ENCODE measurements around the gene ARAP2. TPM values are rescaled to one million over a fixed set of nuclear protein-coding genes. Genes with fewer than 3 reads are reported as not detected.

Gene ARAP2
- total RNA-seq, 4 donors from 2014 or later: 12.4 to 65.6 (median 27.5) TPM

DNA sequence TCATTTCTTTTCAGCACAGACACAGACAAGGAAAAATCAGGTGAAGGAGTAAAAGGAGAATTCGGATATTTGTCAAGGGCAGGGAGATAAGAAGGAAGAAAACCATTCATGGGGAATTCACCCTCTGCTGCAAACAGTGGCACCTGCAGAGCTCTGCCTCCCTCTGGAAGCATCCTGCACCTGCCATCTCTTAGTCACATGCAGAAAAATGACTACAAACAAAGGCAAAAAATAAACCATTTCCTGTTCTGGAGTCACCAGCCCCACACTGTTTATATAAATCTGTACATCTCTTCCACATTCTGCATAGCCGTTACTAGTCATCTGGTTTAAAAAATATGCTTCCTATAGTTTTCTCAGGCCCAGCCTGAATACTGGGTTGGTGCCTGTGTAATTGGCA, 205.3 kb downstream of the ARAP2 start:
- no peaks in the 10 kb centered on the region for H3K4me1 ChIP-seq
- H3K27me3 ChIP-seq: no peaks in the 10 kb centered on the region
- H3K36me3 ChIP-seq: no peaks in the 10 kb centered on the region
- no peak for DNase-seq (ENCODE audit: low spot score in 2 of 2)
- TF ChIP-seq POLR2A (IDR thresholded peaks at IDR 0.05) (no peak), EP300 (IDR thresholded peaks at IDR 0.05) (no peak)
- TF ChIP-seq, protein P1, sequence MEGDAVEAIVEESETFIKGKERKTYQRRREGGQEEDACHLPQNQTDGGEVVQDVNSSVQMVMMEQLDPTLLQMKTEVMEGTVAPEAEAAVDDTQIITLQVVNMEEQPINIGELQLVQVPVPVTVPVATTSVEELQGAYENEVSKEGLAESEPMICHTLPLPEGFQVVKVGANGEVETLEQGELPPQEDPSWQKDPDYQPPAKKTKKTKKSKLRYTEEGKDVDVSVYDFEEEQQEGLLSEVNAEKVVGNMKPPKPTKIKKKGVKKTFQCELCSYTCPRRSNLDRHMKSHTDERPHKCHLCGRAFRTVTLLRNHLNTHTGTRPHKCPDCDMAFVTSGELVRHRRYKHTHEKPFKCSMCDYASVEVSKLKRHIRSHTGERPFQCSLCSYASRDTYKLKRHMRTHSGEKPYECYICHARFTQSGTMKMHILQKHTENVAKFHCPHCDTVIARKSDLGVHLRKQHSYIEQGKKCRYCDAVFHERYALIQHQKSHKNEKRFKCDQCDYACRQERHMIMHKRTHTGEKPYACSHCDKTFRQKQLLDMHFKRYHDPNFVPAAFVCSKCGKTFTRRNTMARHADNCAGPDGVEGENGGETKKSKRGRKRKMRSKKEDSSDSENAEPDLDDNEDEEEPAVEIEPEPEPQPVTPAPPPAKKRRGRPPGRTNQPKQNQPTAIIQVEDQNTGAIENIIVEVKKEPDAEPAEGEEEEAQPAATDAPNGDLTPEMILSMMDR (IDR thresholded peaks at IDR 0.05): no peak
- 64 to 80% methylated on average over 2 of the region's 2 CpGs for WGBS, 2 donors
- H3K9me3 ChIP-seq: no peaks in the 10 kb centered on the region
- no peak overlapping the region for H3K4me3 ChIP-seq
- H3K27ac ChIP-seq: no peak overlapping the region

DNA sequence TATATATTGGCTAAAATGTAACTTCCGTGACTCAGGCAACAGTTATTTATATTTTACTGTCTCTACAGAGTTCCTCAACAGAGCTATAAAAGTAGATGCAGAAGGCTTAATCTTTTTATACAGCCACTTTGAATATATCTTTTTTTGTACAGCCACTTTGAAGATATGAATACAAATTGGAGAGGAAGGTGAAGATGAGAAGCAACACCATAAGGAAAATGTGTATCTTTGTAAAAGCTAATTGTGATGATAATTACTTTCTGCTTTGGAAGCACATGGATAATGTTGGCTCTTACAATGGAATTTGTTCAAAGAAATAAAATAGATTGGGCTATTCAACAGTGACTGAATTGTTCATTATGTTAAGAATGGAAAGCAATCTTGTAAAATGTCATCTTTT, 205.8 kb downstream of the ARAP2 start:
- Histone ChIP-seq H3K27me3 (no peaks in the 10 kb centered on the region), H3K4me1 (no peaks in the 10 kb centered on the region), H3K9me3 (no peaks in the 10 kb centered on the region), H3K4me3 (no peak overlapping the region), H3K36me3 (no peaks in the 10 kb centered on the region), H3K27ac (no peak overlapping the region)
- 64 to 73% methylated on average over 1 of the region's 1 CpG for WGBS, 2 donors
- TF ChIP-seq POLR2A (IDR thresholded peaks at IDR 0.05) (no peak), EP300 (IDR thresholded peaks at IDR 0.05) (no peak)
- TF ChIP-seq, protein P1 (IDR thresholded peaks at IDR 0.05): no peak
- no peak for DNase-seq (ENCODE audit: low spot score in 2 of 2)

DNA sequence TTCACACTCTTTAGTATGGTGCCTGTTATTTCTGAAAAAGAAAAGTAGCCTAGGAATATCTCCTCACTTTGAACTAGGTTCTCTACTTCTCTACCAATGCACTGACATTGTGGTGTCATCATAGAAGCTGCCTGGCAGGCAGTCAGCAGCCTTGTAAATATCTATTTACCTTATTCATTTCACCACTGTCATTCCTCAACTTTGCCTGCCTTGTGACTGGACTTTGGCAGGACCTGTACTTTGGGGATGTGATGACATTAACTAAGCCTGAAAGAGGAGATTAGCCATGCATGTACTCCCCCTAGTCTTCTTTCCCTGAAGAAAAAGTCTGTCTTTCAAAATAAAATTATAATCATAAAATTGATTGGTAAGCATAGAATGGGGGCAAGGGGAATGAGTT, 207.2 kb downstream of the ARAP2 start:
- TF ChIP-seq, protein P1 (IDR thresholded peaks at IDR 0.05): no peak
- TF ChIP-seq POLR2A (IDR thresholded peaks at IDR 0.05): no peak
- TF ChIP-seq EP300 (IDR thresholded peaks at IDR 0.05): no peak
- no peak for DNase-seq (ENCODE audit: low spot score in 2 of 2)
- Histone ChIP-seq H3K4me1 (no peaks in the 10 kb centered on the region), H3K27ac (no peak overlapping the region), H3K27me3 (no peaks in the 10 kb centered on the region), H3K36me3 (no peaks in the 10 kb centered on the region), H3K9me3 (no peaks in the 10 kb centered on the region), H3K4me3 (no peak overlapping the region)

DNA sequence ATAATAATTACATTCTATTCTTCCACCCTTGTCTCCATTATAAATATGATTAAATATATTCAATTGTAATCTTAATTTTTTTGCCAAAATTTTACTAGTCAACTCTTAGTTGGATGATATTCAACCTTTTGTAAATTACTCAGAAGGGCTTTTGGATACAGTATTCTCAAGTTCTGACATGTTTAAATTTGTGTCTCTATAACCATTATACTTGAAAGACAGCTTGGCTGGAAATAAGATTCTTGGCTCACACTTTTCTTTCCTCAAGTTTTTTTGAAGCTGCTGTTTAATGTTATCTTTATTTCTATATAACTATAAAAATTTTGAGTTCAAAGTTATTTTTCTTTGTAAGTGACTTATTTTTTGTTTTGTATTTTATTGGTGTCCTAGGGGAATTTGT, 214.4 kb downstream of the ARAP2 start:
- DNase-seq (ENCODE audit: low spot score in 2 of 2): no peak
- Histone ChIP-seq H3K36me3 (no peaks in the 10 kb centered on the region), H3K9me3 (no peaks in the 10 kb centered on the region), H3K4me1 (no peaks in the 10 kb centered on the region), H3K27me3 (no peaks in the 10 kb centered on the region), H3K4me3 (no peak overlapping the region), H3K27ac (no peak overlapping the region)
- TF ChIP-seq EP300 (IDR thresholded peaks at IDR 0.05): no peak
- TF ChIP-seq POLR2A (IDR thresholded peaks at IDR 0.05): no peak
- TF ChIP-seq, protein P1 (IDR thresholded peaks at IDR 0.05): no peak

DNA sequence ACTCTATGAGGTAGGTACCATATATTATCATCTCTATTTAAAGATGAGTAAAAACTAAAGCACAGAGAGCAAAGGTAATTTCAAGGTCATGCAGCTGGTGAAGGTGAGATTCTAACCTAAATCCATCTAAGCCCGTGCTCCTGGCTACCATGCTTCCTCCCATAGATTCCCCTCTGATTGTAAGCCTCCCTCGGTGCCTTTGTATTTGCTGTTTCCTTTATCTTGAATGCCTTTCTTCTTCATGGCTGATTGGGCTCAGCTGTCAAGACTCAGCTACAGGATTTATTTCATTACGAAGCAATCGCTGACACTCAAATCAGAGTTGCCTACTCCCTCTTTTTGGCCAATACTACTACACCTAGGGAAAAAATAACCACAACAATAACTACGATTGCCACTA, 217.1 kb downstream of the ARAP2 start:
- Histone ChIP-seq H3K36me3 (no peaks in the 10 kb centered on the region), H3K27ac (no peak overlapping the region), H3K4me3 (no peak overlapping the region), H3K9me3 (no peaks in the 10 kb centered on the region), H3K27me3 (no peaks in the 10 kb centered on the region), H3K4me1 (no peaks in the 10 kb centered on the region)
- 62 to 68% methylated on average over 5 of the region's 5 CpGs for WGBS, 2 donors
- DNase-seq (ENCODE audit: low spot score in 2 of 2): no peak
- TF ChIP-seq POLR2A (IDR thresholded peaks at IDR 0.05) (no peak), EP300 (IDR thresholded peaks at IDR 0.05) (no peak)
- TF ChIP-seq, protein P1 (IDR thresholded peaks at IDR 0.05): no peak

Measured in tibial nerve (tissue), 4 donors.